HepG2 (cell line): Measurements from ENCODE around the gene NUP107. TPM values are rescaled to one million over a fixed set of nuclear protein-coding genes. Genes with fewer than 3 reads are reported as not detected.
A peak's percentile ranks its signal among the peaks of the same experiment; 100 is the strongest.

Experiments
- ARNTL ChIP-seq: sonication (generic); formaldehyde crosslinking; IDR thresholded peaks from 2 replicates; pipeline ENCODE4 v1.4.0; 2020; ENCODE audit warnings: mild to moderate bottlenecking, missing genetic modification reagents
- BCL3 ChIP-seq: sonication (generic); formaldehyde crosslinking; IDR thresholded peaks from 2 replicates; pipeline ENCODE4 v1.5.1; 2020; ENCODE audit warnings: mild to moderate bottlenecking, missing genetic modification reagents, moderate library complexity
- DR1 ChIP-seq: sonication (generic); formaldehyde crosslinking; IDR thresholded peaks from 2 replicates; pipeline ENCODE4 v1.8.0; 2021; ENCODE audit warnings: mild to moderate bottlenecking, missing genetic modification reagents, inconsistent platforms
- HIVEP1 ChIP-seq: sonication (generic); formaldehyde crosslinking; IDR thresholded peaks from 2 replicates; pipeline ENCODE4 v1.4.0; 2020; ENCODE audit warnings: mild to moderate bottlenecking, missing genetic modification reagents
- NCOA2 ChIP-seq: sonication (generic); formaldehyde crosslinking; IDR thresholded peaks from 2 replicates; pipeline ENCODE4 v1.8.0; 2022; ENCODE audit warnings: inconsistent platforms
- NFKBIZ ChIP-seq: IDR thresholded peaks from 2 replicates; pipeline ENCODE4 v1.6.1; 2018; ENCODE audit warnings: missing genetic modification reagents, missing compliant biosample characterization
- NR1H2 ChIP-seq: sonication (generic); formaldehyde crosslinking; IDR thresholded peaks from 2 replicates; pipeline ENCODE4 v1.8.1; 2022; ENCODE audit warnings: low read depth, missing genetic modification reagents, borderline replicate concordance
- PHF20 ChIP-seq: sonication (generic); formaldehyde crosslinking; IDR thresholded peaks from 2 replicates; pipeline ENCODE4 v1.5.0; 2020; ENCODE audit warnings: mild to moderate bottlenecking, missing genetic modification reagents
- SKI ChIP-seq: fragments of 450-650 bp; IDR thresholded peaks from one replicate; pipeline ENCODE4 v1.6.1; 2018; ENCODE audit warnings: mild to moderate bottlenecking; ENCODE audit not compliant: partially characterized antibody
- THAP11 ChIP-seq: IDR thresholded peaks from 2 replicates; pipeline ENCODE4 v1.6.1; 2016; ENCODE audit warnings: missing biosample characterization, missing genetic modification reagents
- ZFP1 ChIP-seq: IDR thresholded peaks from 2 replicates; pipeline ENCODE4 v1.6.1; 2016
- ZNF260 ChIP-seq: sonication (generic); formaldehyde crosslinking; IDR thresholded peaks from 2 replicates; pipeline ENCODE4 v1.4.0; 2020; ENCODE audit warnings: missing genetic modification reagents, low read depth, mild to moderate bottlenecking, borderline replicate concordance
- ZNF781 ChIP-seq: sonication (generic); formaldehyde crosslinking; IDR thresholded peaks from 2 replicates; pipeline ENCODE4 v1.5.1; 2020; ENCODE audit warnings: borderline replicate concordance, mild to moderate bottlenecking, missing genetic modification reagents; ENCODE audit errors: not compliant biosample characterization
- ZZZ3 ChIP-seq: sonication (generic); formaldehyde crosslinking; IDR thresholded peaks from 2 replicates; pipeline ENCODE4 v1.4.0; 2020; ENCODE audit warnings: missing genetic modification reagents, mild to moderate bottlenecking, borderline replicate concordance
- polyA plus RNA-seq, 8 experiments: library from polyadenylated mRNA; depleted of rRNA in 3 of 8; stranded (reverse) in 7 of 8; unstranded in 1 of 8; fragments of >200 nt; fragmentation: Illumina TruSeq in 4 of 8; extraction: Trizol in 4 of 8; gene quantifications; 2 replicates each; pipeline versions ENCODE4 v1.2.1 to v1.2.3, GENCODE V29; 2011 to 2016; ENCODE audit warnings: low read depth in 4 of 8, missing spikeins in 1 of 8, mixed read lengths in 1 of 8; ENCODE audit not compliant: insufficient read depth in 1 of 8
- total RNA-seq, 5 experiments: library from RNA; depleted of rRNA; stranded (reverse); fragments of >200 nt; fragmentation: Illumina TruSeq; extraction: Trizol; gene quantifications; 2 replicates each; pipeline ENCODE4 v1.2.3, GENCODE V29; 2016; ENCODE audit warnings: low read depth in 1 of 5
- TF ChIP-seq, protein P1 (sequence below): sonication (generic); formaldehyde crosslinking; IDR thresholded peaks from one replicate; pipeline ENCODE4 v1.5.1; 2020; ENCODE audit warnings: mild to moderate bottlenecking, missing genetic modification reagents; ENCODE audit errors: not compliant biosample characterization
- TF ChIP-seq, protein P2 (sequence below): sonication (generic); formaldehyde crosslinking; IDR thresholded peaks from 2 replicates; pipeline ENCODE4 v1.4.0; 2020; ENCODE audit warnings: missing genetic modification reagents
- TF ChIP-seq, protein P3 (sequence below): sonication (generic); formaldehyde crosslinking; IDR thresholded peaks from 2 replicates; pipeline ENCODE4 v1.4.0; 2020; ENCODE audit warnings: mild to moderate bottlenecking, missing genetic modification reagents

The NUP107 gene
- total and polyA plus RNA-seq, 2 of the 13 experiments (the other 11 are each of a cell fraction or from before 2014, with no cell fraction given), result 54.7 to 100 TPM

DNA sequence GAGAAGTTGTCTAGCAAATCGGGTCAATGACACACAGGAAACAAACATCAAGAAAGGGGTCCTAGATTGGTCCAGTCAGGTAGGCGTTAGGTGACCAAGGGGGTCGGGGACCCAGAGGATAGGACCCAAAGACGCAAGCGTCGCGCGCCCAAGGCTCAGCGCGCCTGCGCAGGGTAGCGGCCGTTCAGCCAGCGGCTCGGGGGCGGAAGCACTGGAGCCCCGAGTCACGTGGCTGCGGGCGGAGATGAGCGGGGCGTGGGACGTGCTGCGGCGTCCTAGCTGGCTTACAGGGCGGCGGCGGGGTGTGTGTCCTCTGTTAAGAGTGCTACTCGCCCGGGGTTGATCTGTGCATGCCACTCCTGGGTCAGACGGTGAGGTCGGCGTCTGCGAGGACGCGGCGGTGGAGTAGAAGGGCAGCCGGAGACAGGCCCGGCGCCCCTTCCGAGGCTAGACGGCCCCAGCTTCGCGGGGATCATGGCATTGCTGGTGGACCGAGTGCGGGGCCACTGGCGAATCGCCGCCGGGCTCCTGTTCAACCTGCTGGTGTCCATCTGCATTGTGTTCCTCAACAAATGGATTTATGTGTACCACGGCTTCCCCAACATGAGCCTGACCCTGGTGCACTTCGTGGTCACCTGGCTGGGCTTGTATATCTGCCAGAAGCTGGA lies 59.3 kb downstream of the NUP107 start, which contains the start of gene SLC35E3 (continued):
- TF ChIP-seq, protein P1, sequence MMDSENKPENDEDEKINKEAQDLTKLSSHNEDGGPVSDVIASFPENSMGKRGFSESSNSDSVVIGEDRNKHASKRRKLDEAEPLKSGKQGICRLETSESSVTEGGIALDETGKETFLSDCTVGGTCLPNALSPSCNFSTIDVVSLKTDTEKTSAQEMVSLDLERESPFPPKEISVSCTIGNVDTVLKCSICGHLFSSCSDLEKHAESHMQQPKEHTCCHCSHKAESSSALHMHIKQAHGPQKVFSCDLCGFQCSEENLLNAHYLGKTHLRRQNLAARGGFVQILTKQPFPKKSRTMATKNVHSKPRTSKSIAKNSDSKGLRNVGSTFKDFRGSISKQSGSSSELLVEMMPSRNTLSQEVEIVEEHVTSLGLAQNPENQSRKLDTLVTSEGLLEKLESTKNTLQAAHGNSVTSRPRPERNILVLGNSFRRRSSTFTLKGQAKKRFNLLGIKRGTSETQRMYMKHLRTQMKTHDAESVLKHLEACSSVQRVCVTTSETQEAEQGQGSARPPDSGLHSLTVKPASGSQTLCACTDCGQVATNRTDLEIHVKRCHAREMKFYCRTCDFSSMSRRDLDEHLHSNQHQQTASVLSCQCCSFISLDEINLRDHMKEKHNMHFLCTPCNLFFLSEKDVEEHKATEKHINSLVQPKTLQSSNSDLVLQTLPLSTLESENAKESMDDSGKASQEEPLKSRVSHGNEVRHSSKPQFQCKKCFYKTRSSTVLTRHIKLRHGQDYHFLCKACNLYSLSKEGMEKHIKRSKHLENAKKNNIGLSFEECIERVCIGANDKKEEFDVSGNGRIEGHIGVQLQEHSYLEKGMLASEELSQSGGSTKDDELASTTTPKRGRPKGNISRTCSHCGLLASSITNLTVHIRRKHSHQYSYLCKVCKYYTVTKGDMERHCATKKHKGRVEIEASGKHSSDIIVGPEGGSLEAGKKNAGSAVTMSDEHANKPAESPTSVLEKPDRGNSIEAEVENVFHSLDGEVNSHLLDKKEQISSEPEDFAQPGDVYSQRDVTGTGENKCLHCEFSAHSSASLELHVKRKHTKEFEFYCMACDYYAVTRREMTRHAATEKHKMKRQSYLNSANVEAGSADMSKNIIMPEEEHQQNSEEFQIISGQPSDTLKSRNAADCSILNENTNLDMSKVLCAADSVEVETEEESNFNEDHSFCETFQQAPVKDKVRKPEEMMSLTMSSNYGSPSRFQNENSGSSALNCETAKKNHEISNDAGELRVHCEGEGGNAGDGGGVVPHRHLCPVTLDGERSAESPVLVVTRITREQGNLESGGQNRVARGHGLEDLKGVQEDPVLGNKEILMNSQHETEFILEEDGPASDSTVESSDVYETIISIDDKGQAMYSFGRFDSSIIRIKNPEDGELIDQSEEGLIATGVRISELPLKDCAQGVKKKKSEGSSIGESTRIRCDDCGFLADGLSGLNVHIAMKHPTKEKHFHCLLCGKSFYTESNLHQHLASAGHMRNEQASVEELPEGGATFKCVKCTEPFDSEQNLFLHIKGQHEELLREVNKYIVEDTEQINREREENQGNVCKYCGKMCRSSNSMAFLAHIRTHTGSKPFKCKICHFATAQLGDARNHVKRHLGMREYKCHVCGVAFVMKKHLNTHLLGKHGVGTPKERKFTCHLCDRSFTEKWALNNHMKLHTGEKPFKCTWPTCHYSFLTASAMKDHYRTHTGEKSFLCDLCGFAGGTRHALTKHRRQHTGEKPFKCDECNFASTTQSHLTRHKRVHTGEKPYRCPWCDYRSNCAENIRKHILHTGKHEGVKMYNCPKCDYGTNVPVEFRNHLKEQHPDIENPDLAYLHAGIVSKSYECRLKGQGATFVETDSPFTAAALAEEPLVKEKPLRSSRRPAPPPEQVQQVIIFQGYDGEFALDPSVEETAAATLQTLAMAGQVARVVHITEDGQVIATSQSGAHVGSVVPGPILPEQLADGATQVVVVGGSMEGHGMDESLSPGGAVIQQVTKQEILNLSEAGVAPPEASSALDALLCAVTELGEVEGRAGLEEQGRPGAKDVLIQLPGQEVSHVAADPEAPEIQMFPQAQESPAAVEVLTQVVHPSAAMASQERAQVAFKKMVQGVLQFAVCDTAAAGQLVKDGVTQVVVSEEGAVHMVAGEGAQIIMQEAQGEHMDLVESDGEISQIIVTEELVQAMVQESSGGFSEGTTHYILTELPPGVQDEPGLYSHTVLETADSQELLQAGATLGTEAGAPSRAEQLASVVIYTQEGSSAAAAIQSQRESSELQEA (CRISPR knock-in tag), result peak; percentile 74
- TF ChIP-seq SKI (no peak), ZFP1 (CRISPR knock-in tag) (no peak), ZZZ3 (CRISPR knock-in tag) (peak; percentile 39; the same call in 1 of the 2 replicates), NR1H2 (CRISPR knock-in tag) (no peak), ARNTL (CRISPR knock-in tag) (peak; percentile 93), THAP11 (CRISPR knock-in tag) (peak; percentile 72; the same call in 1 of the 2 replicates), BCL3 (CRISPR knock-in tag) (peak; percentile 76; the same call in 1 of the 2 replicates), ZNF260 (CRISPR knock-in tag) (no peak), NCOA2 (CRISPR knock-in tag) (0 out of 2 replicates have a peak, but pooled peaks have one; percentile 13), PHF20 (CRISPR knock-in tag) (peak; percentile 74), ZNF781 (CRISPR knock-in tag) (peak; percentile 80), DR1 (CRISPR knock-in tag) (peak; percentile 32; the same call in 1 of the 2 replicates), NFKBIZ (CRISPR knock-in tag) (peak; percentile 49; the same call in 1 of the 2 replicates), HIVEP1 (CRISPR knock-in tag) (peak; percentile 42)
- TF ChIP-seq, protein P2, sequence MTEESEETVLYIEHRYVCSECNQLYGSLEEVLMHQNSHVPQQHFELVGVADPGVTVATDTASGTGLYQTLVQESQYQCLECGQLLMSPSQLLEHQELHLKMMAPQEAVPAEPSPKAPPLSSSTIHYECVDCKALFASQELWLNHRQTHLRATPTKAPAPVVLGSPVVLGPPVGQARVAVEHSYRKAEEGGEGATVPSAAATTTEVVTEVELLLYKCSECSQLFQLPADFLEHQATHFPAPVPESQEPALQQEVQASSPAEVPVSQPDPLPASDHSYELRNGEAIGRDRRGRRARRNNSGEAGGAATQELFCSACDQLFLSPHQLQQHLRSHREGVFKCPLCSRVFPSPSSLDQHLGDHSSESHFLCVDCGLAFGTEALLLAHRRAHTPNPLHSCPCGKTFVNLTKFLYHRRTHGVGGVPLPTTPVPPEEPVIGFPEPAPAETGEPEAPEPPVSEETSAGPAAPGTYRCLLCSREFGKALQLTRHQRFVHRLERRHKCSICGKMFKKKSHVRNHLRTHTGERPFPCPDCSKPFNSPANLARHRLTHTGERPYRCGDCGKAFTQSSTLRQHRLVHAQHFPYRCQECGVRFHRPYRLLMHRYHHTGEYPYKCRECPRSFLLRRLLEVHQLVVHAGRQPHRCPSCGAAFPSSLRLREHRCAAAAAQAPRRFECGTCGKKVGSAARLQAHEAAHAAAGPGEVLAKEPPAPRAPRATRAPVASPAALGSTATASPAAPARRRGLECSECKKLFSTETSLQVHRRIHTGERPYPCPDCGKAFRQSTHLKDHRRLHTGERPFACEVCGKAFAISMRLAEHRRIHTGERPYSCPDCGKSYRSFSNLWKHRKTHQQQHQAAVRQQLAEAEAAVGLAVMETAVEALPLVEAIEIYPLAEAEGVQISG (CRISPR knock-in tag), result peak; percentile 74; the same call in 1 of the 2 replicates
- TF ChIP-seq, protein P3, sequence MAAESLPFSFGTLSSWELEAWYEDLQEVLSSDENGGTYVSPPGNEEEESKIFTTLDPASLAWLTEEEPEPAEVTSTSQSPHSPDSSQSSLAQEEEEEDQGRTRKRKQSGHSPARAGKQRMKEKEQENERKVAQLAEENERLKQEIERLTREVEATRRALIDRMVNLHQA (CRISPR knock-in tag), result no peak
